Activated CD8-positive, alpha-beta memory T cell treated with anti-CD3 and anti-CD28 coated beads, Interleukin-2, amount 10 ng/mL, durations not matched to agents 7 days and 5 days (primary cell): ENCODE measurements around the gene OPA3. TPM values are rescaled to one million over a fixed set of nuclear protein-coding genes. Genes with fewer than 3 reads are reported as not detected.

Experiments used
- ATAC-seq: fragments of 150-1000 bp; cut with Tn5 transposase; one replicate; pipeline ENCODE4 v1.10.0; 2021; ENCODE audit warnings: moderate library complexity
- CTCF ChIA-PET: fragments of 350-600 bp; sonication (Branson Sonifier 250); formaldehyde crosslinking; loops from one replicate; lab custom pipeline; 2021; ENCODE audit warnings: antibody characterized with exemption; lab: Charles Lee
- DNase-seq: peaks from one replicate; pipeline ENCODE4 v3.0.0-alpha.2; 2020
- H3K27ac Mint-ChIP-seq: one replicate; pipeline ENCODE4 v1.8.0; 2021; ENCODE audit warnings: mild to moderate bottlenecking, mixed read lengths
- H3K27me3 Mint-ChIP-seq: one replicate; pipeline ENCODE4 v1.8.0; 2021; ENCODE audit warnings: mixed read lengths
- H3K36me3 Mint-ChIP-seq: one replicate; pipeline ENCODE4 v1.8.0; 2021; ENCODE audit warnings: mild to moderate bottlenecking, mixed read lengths
- H3K4me1 Mint-ChIP-seq: one replicate; pipeline ENCODE4 v1.8.0; 2021; ENCODE audit warnings: mixed read lengths
- H3K4me3 Mint-ChIP-seq: one replicate; pipeline ENCODE4 v1.8.0; 2021; ENCODE audit warnings: mild to moderate bottlenecking, moderate library complexity, mixed read lengths
- H3K9me3 Mint-ChIP-seq: one replicate; pipeline ENCODE4 v1.8.0; 2022; ENCODE audit warnings: low read depth, mixed read lengths
- total RNA-seq, 2 experiments: library from RNA; stranded (reverse); gene quantifications; one replicate each; pipeline ENCODE4 v1.2.3, GENCODE V29; 2021

OPA3 gene
- total RNA-seq, 2 experiments from 2014 or later: 13.4 to 16.7 TPM

DNA sequence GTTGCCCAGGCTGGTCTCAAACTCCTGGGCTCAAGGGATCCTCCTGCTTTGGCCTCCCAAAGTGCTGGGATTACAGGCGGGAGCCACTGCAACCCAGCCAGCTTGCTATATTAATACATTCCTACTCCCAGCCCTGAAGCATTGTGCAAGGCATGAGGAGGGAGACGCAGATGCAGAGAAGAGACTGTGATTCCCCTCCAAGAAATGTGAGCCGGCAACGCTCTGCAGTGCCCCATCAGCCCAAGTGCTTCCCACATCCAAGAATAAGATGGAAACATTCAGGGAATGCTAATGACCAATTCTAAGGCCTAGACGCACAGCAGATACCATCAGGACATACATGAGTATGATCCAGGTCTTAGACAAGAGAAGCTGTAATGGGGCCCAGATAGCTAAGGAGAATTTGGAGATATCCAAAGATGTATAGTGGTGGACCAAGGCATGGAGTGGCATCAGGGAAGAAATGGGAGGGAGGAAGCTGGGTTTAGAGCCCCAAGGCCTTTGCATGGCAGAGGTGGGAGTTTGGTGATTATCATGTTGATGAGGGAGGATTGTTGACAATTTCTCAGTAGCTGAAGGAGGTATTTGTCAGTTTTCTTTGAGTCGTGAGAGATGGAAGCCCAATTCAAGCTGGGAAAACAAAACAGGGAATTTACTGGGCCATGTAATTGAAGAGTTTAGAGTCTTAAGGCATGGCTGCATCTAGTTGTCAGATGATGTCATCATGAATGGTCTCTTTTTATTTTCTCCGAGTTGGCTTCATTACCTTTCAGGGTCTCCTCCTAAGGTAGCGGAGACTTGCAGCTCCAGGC, 83.5 kb downstream of the OPA3 start:
- Mint-ChIP-seq H3K9me3 (no peaks in the 10 kb centered on the region), H3K27me3 (peaks cover 5% of the 10 kb centered on the region), H3K4me3 (no peak overlapping the region), H3K36me3 (no peaks in the 10 kb centered on the region), H3K27ac (no peak overlapping the region), H3K4me1 (peaks cover 39% of the 10 kb centered on the region)
- CTCF ChIA-PET: interaction anchor here (1.3 to 8.0 kb wide), 2 partner anchors 13 to 15 kb away, joined by 5 to 108 read pairs; no protein-coding TSS in a partner anchor
- ATAC-seq (no peak), DNase-seq (no peak)

DNA sequence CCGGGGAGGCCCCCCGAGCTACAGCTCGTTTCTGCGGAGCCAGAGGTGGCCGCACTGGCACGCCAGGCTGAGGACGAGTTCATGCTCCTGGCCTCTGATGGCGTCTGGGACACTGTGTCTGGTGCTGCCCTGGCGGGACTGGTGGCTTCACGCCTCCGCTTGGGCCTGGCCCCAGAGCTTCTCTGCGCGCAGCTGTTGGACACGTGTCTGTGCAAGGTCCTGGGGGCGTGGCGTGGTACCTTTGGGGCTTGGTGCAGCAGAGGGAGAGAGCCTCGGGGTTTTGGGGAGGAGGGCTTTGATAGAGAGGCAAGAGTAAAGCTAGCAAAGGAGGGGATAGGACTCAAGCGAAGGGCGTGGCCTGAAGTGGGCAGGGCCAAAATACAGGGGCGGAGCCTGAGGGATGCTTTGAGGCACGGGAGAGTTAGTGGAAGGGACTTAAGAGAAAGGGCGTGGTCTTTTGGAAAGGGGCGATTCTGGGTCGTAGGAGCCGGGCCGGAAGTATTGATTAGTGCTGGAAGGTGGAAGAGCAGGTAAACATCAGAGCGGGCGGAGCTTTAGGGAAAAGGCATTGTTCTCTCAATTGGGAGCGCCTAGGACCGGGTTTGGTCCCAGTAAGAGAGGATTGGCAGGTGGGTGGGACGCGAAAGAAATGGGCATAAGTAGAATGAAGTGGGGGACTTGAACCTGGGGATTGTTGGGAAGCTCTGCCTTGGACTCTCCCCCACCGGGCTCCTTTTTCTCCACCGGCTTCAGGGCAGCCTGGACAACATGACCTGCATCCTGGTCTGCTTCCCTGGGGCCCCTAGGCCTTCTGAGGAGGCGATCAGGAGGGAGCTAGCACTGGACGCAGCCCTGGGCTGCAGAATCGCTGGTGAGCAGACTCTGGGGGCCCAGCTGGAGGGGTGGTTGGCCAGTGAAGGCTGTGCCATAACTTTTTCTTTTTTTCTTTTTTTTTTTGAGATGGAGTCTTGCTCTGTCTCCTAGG, 85.1 kb downstream of the OPA3 start:
- peaks cover 36% of the 10 kb centered on the region for H3K4me1 Mint-ChIP-seq

DNA sequence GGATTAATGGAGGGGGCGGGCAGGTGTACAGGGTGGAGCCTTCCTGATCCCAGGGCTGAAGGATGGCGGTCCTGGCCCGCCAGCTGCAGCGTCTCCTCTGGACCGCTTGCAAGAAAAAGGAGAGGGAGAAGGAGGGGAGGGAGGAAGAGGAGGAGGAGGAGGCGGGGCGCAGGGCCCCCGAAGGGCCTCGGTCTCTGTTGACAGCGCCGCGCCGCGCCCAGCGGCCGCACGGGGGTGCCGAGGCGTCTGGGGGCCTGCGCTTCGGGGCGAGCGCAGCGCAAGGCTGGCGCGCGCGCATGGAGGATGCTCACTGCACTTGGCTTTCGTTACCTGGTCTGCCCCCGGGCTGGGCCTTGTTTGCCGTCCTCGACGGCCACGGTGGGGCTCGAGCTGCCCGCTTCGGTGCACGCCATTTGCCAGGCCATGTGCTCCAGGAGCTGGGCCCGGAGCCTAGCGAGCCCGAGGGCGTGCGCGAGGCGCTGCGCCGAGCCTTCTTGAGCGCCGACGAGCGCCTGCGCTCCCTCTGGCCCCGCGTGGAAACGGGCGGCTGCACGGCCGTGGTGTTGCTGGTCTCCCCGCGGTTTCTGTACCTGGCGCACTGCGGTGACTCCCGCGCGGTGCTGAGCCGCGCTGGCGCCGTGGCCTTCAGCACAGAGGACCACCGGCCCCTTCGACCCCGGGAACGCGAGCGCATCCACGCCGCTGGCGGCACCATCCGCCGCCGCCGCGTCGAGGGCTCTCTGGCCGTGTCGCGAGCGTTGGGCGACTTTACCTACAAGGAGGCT, 86.0 kb downstream of the OPA3 start, which contains the start of gene PPM1N:
TSS of gene PPM1N (plus strand) at position 33 of the 785 bp plus-strand sequence. CDS start at position 63, 30 bp downstream.
- Mint-ChIP-seq H3K36me3 (no peaks in the 10 kb centered on the region), H3K27ac (peak within 1 kb of the TSS; percentile 74), H3K9me3 (no peaks in the 10 kb centered on the region), H3K4me3 (peak within 1 kb of the TSS; percentile 75), H3K4me1 (peaks cover 36% of the 10 kb centered on the region), H3K27me3 (peaks cover 22% of the 10 kb centered on the region)
- peak; percentile 83 for DNase-seq
- CTCF ChIA-PET: interaction anchor here (0.6 to 8.0 kb wide), 14 partner anchors 9 to 1213 kb away, joined by 3 to 108 read pairs (median 6); partner anchors contain the start of gene GIPR
- peak; percentile 73 for ATAC-seq

More for the DNA sequence above, 85.1 kb downstream of the OPA3 start:
- Mint-ChIP-seq H3K36me3 (no peaks in the 10 kb centered on the region), H3K9me3 (no peaks in the 10 kb centered on the region), H3K27ac (peak overlapping the region; percentile 40), H3K4me3 (peak overlapping the region; percentile 50), H3K27me3 (peaks cover 18% of the 10 kb centered on the region)
- ATAC-seq (peak; percentile 42), DNase-seq (peak; percentile 89)
- CTCF ChIA-PET: interaction anchor here (0.6 to 8.0 kb wide), 14 partner anchors 8 to 1212 kb away, joined by 3 to 108 read pairs (median 4); partner anchors contain the start of gene GIPR

DNA sequence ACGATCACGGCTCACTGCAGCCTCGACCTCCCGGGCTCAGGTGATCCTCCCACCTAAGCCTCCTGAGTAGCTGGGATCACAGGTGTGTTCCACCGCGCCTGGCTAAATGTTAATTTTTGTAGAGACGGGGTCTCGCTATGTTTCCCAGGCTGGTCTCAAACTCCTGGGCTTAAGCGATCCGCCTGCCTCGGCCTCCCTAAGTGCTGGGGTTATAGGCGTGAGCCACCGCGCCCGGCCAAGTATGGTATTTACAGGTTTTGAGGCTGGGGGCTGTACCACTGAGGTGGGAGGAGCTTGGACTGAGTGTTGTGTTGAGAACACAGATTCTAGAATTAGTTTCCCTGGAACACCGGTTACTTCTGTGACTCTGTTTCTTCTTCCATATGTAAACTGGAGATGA, 86.8 kb downstream of the OPA3 start:
- no peaks in the 10 kb centered on the region for H3K9me3 Mint-ChIP-seq
- peaks cover 42% of the 10 kb centered on the region for H3K4me1 Mint-ChIP-seq
- CTCF ChIA-PET: interaction anchor here (0.6 to 8.0 kb wide), 8 partner anchors 8 to 145 kb away, joined by 3 to 108 read pairs (median 10); no protein-coding TSS in a partner anchor
- H3K4me3 Mint-ChIP-seq: peak overlapping the region; percentile 64
- H3K36me3 Mint-ChIP-seq: no peaks in the 10 kb centered on the region
- DNase-seq: no peak
- H3K27me3 Mint-ChIP-seq: peaks cover 25% of the 10 kb centered on the region
- ATAC-seq: no peak
- no peak overlapping the region for H3K27ac Mint-ChIP-seq

DNA sequence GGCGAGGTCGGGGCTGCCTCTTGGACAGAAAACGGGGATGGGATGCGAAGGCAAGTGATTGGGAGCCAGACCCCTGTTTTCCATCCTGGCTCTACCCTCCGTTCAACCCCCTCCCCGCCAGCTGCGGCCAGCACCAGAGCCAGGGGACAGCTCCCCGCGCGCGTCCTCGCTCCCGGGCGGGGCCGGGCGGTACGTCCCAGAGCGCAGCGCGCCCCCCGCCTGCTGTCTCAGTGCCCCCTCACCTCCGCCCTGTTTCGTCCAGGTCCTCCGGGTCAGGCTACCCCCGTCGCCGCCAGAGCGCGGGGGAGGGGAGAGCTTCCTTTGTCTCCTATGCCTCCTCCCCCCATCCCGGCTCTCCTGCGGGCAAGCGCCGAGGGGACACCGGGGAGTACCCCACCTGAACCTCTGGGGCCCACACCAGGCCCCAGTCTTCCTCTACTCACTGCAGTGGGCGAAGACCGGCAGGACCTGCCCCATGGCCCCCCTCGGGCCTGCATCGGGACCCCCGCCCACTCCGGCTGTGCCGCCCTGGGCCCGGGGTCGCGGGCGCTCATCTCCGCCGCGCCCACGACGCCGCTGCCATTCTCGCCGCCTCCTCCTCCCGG, 88.2 kb downstream of the OPA3 start:
- H3K4me3 Mint-ChIP-seq: peak overlapping the region; percentile 29
- peak; percentile 72 for DNase-seq
- peak; percentile 25 for ATAC-seq
- peaks cover 40% of the 10 kb centered on the region for H3K4me1 Mint-ChIP-seq
- CTCF ChIA-PET: interaction anchor here (0.6 to 8.0 kb wide), 12 partner anchors 10 to 1771 kb away, joined by 3 to 108 read pairs (median 4); partner anchors contain the start of genes FOSB and VASP
- H3K27me3 Mint-ChIP-seq: peaks cover 25% of the 10 kb centered on the region
- H3K27ac Mint-ChIP-seq: no peak overlapping the region
- H3K9me3 Mint-ChIP-seq: no peaks in the 10 kb centered on the region
- H3K36me3 Mint-ChIP-seq: no peaks in the 10 kb centered on the region

DNA sequence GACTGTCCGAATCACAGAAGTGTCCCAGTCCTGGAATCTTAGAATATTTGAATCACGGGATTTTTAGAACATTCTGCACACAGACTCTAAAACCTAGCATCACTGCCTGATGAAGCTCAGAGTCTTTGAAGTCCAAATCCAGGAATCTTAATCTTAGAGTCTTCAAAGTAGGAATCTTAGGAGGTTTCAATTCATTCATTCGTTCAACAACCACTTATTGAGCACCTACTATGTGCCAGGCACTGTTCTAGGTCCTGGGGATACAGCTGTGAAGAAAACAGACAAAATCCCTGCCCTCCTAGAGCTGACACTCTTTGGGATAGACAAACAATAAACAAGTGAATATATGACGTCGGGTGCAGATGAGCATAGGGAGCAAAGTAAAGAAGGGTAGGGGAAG, 89.4 kb downstream of the OPA3 start:
- DNase-seq (no peak), ATAC-seq (no peak)
- Mint-ChIP-seq H3K27me3 (peaks cover 25% of the 10 kb centered on the region), H3K4me1 (peaks cover 40% of the 10 kb centered on the region), H3K4me3 (peak overlapping the region; percentile 42), H3K36me3 (no peaks in the 10 kb centered on the region), H3K27ac (no peak overlapping the region), H3K9me3 (no peaks in the 10 kb centered on the region)
- CTCF ChIA-PET: interaction anchor here (1.2 to 8.0 kb wide), 8 partner anchors 9 to 182 kb away, joined by 3 to 108 read pairs (median 14); partner anchors contain the start of gene VASP

DNA sequence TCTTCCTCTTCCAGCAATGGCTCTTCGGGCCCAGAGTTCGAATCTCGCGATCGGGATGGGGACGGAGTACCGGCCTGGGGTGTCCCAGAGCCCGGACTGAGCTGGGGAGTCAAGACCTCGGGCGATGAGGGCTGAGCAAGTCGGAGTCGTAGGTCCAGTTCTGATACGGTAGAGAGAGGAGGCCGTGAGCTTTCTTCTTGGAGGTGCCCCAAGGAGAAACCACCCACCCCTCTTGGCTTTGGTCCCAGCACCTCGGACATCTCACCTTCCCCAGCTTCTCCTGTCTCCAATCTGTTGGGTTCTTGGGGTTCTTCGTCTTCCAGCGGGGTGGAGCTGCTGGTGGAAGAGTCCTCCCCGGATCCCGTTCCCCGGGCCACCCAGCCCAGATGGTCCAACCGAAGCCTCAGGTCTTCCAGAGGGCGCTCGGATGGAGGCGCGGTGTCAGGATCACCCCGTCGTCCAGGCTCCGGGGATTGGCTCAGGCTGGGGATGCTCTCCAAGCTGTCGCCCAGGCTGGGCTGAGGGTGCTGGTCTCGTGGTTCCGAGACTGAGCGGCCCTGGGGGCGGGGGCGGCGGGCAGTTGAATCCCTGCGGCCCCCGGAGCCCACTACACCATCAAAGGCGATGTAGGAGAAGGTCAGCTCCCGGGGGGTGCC, 90.2 kb downstream of the OPA3 start:
- DNase-seq (no peak), ATAC-seq (no peak)
- Mint-ChIP-seq H3K36me3 (no peaks in the 10 kb centered on the region), H3K27ac (no peak overlapping the region), H3K9me3 (no peaks in the 10 kb centered on the region), H3K4me3 (no peak overlapping the region), H3K4me1 (peaks cover 36% of the 10 kb centered on the region), H3K27me3 (peaks cover 22% of the 10 kb centered on the region)
- CTCF ChIA-PET: interaction anchor here (0.6 to 8.0 kb wide), 8 partner anchors 8 to 149 kb away, joined by 3 to 108 read pairs (median 10); no protein-coding TSS in a partner anchor

DNA sequence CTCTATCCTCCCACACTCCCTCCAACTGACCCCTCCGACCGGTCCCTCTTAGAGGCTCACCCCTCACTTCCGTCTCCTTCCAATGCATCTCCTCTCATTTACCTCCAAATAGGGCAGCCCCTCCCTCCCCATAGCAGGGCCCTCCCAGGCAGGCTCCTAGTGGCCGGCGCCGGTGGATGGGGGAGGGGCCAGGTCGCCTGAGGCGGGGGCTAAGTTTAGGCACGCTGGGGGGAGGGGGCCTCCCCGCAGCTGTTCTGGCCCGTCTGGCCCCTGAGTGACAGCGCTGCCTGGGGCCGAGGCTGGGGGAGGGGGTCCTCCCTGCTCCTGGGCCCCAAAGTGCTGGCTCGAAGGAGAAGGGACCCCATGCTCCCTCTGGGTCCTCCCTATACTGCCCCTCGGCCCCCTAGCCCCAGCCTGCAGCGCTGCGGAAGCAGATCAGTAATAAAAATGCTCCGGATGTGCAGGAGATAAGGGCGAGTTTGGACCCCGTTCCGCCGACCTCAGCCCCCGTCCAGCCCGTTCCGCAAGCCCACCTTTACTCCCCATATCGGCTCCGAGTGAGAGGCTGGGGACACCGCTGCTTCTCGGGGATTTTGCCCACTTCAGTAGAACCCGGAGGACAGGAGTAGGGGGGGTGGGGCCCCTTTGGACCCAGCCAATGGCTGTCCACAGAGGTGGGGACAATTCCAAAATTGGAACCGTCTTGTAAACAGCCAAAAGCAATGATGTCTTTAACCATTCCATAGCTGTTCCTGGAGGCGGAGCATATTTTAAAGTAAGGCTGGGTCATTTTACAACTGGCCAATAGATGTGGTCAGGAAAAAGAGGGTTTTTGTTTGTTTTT, 91.8 kb downstream of the OPA3 start:
- ATAC-seq (no peak), DNase-seq (no peak)
- Mint-ChIP-seq H3K9me3 (no peaks in the 10 kb centered on the region), H3K27me3 (peaks cover 21% of the 10 kb centered on the region), H3K27ac (no peak overlapping the region), H3K4me3 (peak overlapping the region; percentile 68), H3K4me1 (peaks cover 26% of the 10 kb centered on the region), H3K36me3 (no peaks in the 10 kb centered on the region)
- CTCF ChIA-PET: interaction anchor here (0.6 to 23.2 kb wide), 6 partner anchors 13 to 261 kb away, joined by 3 to 1113 read pairs (median 4); partner anchors contain the start of gene ERCC1

DNA sequence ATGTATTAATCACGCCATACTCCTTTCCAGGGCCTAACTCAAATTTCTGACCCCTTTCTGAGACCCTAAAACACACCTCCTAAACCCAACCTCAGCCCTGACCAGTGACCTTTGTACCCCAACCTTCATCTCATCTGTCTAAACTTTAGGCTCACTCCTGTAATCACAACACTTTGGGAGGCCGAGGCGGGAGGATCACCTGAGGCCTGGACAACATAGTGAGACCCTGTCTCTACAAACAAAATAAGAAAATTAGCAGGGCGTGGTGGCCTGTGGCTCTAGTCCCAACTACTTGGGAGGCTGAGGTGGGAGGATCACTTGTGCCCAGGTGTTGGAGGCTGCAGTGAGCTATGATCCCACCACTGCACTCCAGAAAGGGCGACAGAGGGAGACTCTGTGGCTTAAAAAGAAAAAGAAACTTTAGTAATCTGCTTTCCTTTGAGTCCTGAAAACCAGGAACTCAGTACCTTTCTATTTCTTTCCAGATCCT, 92.4 kb downstream of the OPA3 start:
- peaks cover 21% of the 10 kb centered on the region for H3K27me3 Mint-ChIP-seq
- H3K4me1 Mint-ChIP-seq: peaks cover 21% of the 10 kb centered on the region
- peak overlapping the region; percentile 24 for H3K4me3 Mint-ChIP-seq
- no peaks in the 10 kb centered on the region for H3K36me3 Mint-ChIP-seq
- no peaks in the 10 kb centered on the region for H3K9me3 Mint-ChIP-seq
- no peak overlapping the region for H3K27ac Mint-ChIP-seq
- DNase-seq: no peak
- CTCF ChIA-PET: interaction anchor here (1.4 to 23.2 kb wide), 4 partner anchors 13 to 261 kb away, joined by 3 to 1113 read pairs (median 26); partner anchors contain the start of gene ERCC1
- no peak for ATAC-seq

DNA sequence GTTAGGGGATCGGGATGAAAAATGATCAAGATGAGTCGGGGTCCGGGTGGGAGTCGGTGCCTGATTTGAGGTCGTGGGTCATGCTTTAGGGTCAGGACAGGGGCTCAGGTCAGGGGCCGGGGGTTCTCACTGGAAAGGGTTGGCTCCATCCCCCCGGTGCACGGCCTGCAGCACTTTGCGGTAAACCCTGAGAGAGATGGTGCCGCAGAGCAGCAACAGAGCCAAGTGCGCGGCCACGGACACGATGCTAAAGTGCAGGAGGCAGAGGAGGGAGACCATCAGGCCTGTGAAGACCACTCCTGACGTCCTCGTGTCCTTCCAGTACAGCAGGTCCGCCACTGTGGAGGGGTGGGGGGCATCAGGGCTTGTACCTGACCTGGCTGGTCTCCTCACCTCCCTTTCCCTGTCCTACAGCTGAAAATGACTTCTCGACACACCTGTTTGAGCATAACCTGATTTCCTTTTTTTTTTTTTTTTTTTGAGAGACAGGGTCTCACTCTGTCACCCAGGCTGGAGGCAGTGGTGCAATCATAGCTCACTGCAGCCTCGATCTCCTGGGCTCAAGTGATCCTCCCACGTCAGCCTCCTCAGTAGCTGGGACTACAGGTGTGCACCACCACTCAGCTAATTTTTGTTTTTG, 95.3 kb downstream of the OPA3 start:
- H3K9me3 Mint-ChIP-seq: no peaks in the 10 kb centered on the region
- CTCF ChIA-PET: interaction anchor here (0.8 to 23.2 kb wide), 6 partner anchors 8 to 74 kb away, joined by 3 to 1113 read pairs (median 26); partner anchors contain the start of genes ERCC1, PPM1N and RTN2
- H3K36me3 Mint-ChIP-seq: no peaks in the 10 kb centered on the region
- peaks cover 6% of the 10 kb centered on the region for H3K27me3 Mint-ChIP-seq
- no peak overlapping the region for H3K4me3 Mint-ChIP-seq
- H3K27ac Mint-ChIP-seq: no peak overlapping the region
- H3K4me1 Mint-ChIP-seq: peaks cover 20% of the 10 kb centered on the region
- ATAC-seq (no peak), DNase-seq (no peak)
